GM23338 (cell line): ENCODE data around the gene OPN4.

Source experiments
- CREB1 ChIP-seq: fragments of 250-450 bp; sonication (Bioruptor Pico); IDR thresholded peaks from 2 replicates; pipeline ENCODE4 v1.5.0; 2020; ENCODE audit warnings: low read depth, mild to moderate bottlenecking, moderate library complexity
- CTCF ChIP-seq, 2 experiments: fragments of 200-600 bp in 1 of 2; sonication (generic) in 1 of 2; conservative IDR thresholded peaks; 2 replicates each; pipeline versions ENCODE4 v1.5.1 to v1.6.1; 2016 to 2017; ENCODE audit warnings: antibody characterized with exemption in 2 of 2, low read depth in 2 of 2, mild to moderate bottlenecking in 2 of 2, moderate library complexity in 1 of 2
- ETS1 ChIP-seq: IDR thresholded peaks from 2 replicates; pipeline ENCODE4 v1.6.1; 2016; ENCODE audit warnings: antibody characterized with exemption
- EZH2 ChIP-seq: fragments of 200-600 bp; sonication (generic); IDR thresholded peaks from one replicate; pipeline ENCODE4 v1.8.0; 2017; ENCODE audit warnings: antibody characterized with exemption, mild to moderate bottlenecking, low read depth; ENCODE audit not compliant: unreplicated experiment
- EZH2phosphoT487 ChIP-seq: fragments of 200-600 bp; sonication (generic); IDR thresholded peaks from one replicate; pipeline ENCODE4 v1.8.1; 2018; ENCODE audit warnings: antibody characterized with exemption; ENCODE audit not compliant: unreplicated experiment
- JUNB ChIP-seq: IDR thresholded peaks from one replicate; pipeline ENCODE4 v1.6.1; 2016; ENCODE audit warnings: antibody characterized with exemption; ENCODE audit not compliant: unreplicated experiment
- NANOG ChIP-seq: IDR thresholded peaks from 2 replicates; pipeline ENCODE4 v1.6.1; 2016; ENCODE audit warnings: antibody characterized with exemption, borderline replicate concordance
- POLR2AphosphoS5 ChIP-seq: IDR thresholded peaks from 2 replicates; pipeline ENCODE4 v1.6.1; 2016; ENCODE audit warnings: antibody characterized with exemption, low read depth
- STAT1 ChIP-seq: IDR thresholded peaks from one replicate; pipeline ENCODE4 v1.6.1; 2016; ENCODE audit warnings: antibody characterized with exemption; ENCODE audit not compliant: unreplicated experiment
- ZNF114 ChIP-seq: fragments of 250-450 bp; sonication (Bioruptor Pico); IDR thresholded peaks from 2 replicates; pipeline ENCODE4 v1.5.0; 2020; ENCODE audit warnings: mild to moderate bottlenecking, moderate library complexity
- ZNF331 ChIP-seq: fragments of 250-450 bp; sonication (Bioruptor Pico); IDR thresholded peaks from 2 replicates; pipeline ENCODE4 v1.5.0; 2020; ENCODE audit warnings: low read depth, mild to moderate bottlenecking, moderate library complexity
- ZNF462 ChIP-seq: fragments of 250-450 bp; sonication (Bioruptor Pico); IDR thresholded peaks from 2 replicates; pipeline ENCODE4 v1.5.0; 2020; ENCODE audit warnings: mild to moderate bottlenecking, moderate library complexity
- TF ChIP-seq, protein P1 (sequence below): IDR thresholded peaks from one replicate; pipeline ENCODE4 v1.6.1; 2018; ENCODE audit warnings: antibody characterized with exemption; ENCODE audit not compliant: unreplicated experiment

DNA sequence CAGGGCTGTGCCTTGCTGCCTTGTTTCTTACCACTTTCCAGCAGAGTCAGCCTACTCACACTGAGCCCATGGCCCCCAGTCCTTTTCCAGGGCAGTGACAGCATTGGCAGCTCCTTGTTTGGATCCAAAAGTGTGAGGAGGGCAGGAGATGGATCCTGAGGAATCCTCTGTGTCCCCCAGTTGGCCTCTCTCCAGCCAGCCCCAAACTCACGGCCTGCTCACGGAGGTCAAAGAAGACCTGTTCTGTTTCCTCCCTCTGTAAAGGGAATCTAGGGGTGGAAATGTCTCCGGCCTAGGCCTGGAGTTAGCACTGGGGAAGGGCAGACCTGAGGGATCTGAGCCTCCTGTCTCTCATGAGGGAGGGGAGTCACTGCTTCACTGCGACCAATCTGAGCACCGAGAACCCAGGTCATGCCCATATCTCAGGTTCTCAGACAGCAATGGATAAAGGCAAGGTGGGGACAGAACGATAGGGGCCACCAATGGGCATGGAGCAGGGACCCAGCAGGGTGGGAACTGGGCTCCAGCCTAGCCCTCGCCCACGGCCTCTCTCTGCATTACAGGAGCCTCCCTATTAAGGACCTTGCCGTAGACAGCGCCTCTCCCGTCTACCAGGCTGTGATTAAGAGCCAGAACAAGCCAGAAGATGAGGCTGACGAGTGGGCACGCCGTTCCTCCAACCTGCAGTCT lies 37.1 kb downstream of the OPN4 start:
- TF ChIP-seq, protein P1, sequence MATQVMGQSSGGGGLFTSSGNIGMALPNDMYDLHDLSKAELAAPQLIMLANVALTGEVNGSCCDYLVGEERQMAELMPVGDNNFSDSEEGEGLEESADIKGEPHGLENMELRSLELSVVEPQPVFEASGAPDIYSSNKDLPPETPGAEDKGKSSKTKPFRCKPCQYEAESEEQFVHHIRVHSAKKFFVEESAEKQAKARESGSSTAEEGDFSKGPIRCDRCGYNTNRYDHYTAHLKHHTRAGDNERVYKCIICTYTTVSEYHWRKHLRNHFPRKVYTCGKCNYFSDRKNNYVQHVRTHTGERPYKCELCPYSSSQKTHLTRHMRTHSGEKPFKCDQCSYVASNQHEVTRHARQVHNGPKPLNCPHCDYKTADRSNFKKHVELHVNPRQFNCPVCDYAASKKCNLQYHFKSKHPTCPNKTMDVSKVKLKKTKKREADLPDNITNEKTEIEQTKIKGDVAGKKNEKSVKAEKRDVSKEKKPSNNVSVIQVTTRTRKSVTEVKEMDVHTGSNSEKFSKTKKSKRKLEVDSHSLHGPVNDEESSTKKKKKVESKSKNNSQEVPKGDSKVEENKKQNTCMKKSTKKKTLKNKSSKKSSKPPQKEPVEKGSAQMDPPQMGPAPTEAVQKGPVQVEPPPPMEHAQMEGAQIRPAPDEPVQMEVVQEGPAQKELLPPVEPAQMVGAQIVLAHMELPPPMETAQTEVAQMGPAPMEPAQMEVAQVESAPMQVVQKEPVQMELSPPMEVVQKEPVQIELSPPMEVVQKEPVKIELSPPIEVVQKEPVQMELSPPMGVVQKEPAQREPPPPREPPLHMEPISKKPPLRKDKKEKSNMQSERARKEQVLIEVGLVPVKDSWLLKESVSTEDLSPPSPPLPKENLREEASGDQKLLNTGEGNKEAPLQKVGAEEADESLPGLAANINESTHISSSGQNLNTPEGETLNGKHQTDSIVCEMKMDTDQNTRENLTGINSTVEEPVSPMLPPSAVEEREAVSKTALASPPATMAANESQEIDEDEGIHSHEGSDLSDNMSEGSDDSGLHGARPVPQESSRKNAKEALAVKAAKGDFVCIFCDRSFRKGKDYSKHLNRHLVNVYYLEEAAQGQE, result no peak
- TF ChIP-seq CTCF (conservative IDR thresholded peaks at IDR 0.05; ENCODE audit: low read depth in 2 of 2), result no peak
- TF ChIP-seq EZH2phosphoT487, result no peak
- no peak for TF ChIP-seq POLR2AphosphoS5
- TF ChIP-seq STAT1, result no peak
- TF ChIP-seq ZNF462 (CRISPR knock-in tag), result no peak
- TF ChIP-seq EZH2, result no peak
- no peak for TF ChIP-seq CREB1
- TF ChIP-seq NANOG, result no peak
- no peak for TF ChIP-seq JUNB
- TF ChIP-seq ZNF331 (CRISPR knock-in tag), result no peak
- no peak for TF ChIP-seq ETS1
- TF ChIP-seq ZNF114 (CRISPR knock-in tag), result no peak
